ENCODE measurements around the gene PPP3R1. TPM values are rescaled to one million over a fixed set of nuclear protein-coding genes. Genes with fewer than 3 reads are reported as not detected.
A peak's percentile ranks its signal among the peaks of the same experiment; 100 is the strongest.

Gene PPP3R1
- polyA plus RNA-seq, 1 donor from 2014 or later: 1.7 TPM

GRCh38 chr2:68196120-68196716, 56.1 kb downstream of the PPP3R1 start:
- Mint-ChIP-seq H3K4me3 (peak overlapping the region in 1 of 4 donors; percentile 10), H3K4me1 (peaks cover 46 to 55% (median 50%) of the 10 kb centered on the region in 3 donors), H3K27ac (peak overlapping the region in 1 of 3 donors; percentile 14), H3K36me3 (no peaks in the 10 kb centered on the region), H3K27me3 (no peaks in the 10 kb centered on the region), H3K9me3 (no peaks in the 10 kb centered on the region)

DNA sequence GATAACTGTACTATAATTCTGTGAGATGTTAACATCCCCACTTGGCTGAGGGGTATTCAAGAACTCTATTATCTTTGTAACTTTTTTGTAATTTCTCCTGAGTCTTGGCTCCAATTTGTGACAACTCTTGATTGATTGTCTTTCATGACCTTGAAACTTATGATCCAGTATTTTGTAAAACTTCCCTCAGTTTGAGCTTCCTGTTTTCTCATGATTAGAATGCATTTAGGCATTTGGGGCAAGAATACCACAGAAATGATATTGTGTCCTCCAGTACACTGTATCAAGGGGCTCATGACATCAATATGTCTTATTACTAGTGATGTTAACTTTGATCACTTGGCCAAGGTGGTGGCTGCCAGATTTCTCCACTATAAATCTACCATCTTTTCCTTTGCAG, 57.2 kb downstream of the PPP3R1 start:
- Mint-ChIP-seq H3K36me3 (no peaks in the 10 kb centered on the region), H3K4me3 (no peak overlapping the region), H3K4me1 (peaks cover 44 to 54% (median 48%) of the 10 kb centered on the region in 3 donors), H3K9me3 (no peaks in the 10 kb centered on the region), H3K27ac (no peak overlapping the region), H3K27me3 (no peaks in the 10 kb centered on the region)

DNA sequence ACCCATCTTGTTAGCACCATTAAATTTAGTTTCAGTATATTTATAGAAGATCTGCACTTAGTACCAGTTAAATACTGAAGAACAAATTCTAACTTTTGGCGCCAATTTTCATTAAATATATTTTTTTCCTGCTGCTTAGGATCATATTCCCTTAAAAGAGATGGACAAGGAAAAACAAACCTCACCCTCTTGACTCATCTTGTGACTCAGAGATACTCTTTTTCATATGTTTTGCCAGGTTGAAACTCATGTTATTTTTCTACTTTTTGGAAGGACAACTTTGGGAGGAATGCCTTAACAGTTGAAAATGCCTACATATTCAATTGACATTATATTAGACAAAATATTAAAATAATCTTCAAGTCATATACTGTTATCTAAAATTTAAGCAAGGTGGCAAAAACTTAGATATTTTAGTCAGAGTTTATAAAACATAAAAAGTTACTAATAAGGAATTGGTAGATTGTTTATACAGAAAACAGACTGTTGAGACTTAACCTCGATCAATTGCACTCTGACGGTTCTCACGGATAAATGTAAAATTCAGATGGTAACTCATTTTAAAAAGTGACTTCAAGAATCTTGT, 58.5 kb downstream of the PPP3R1 start:
- Mint-ChIP-seq H3K36me3 (no peaks in the 10 kb centered on the region), H3K9me3 (no peaks in the 10 kb centered on the region), H3K4me1 (peaks cover 42 to 48% (median 44%) of the 10 kb centered on the region in 3 donors), H3K4me3 (no peak overlapping the region), H3K27ac (no peak overlapping the region), H3K27me3 (no peaks in the 10 kb centered on the region)

DNA sequence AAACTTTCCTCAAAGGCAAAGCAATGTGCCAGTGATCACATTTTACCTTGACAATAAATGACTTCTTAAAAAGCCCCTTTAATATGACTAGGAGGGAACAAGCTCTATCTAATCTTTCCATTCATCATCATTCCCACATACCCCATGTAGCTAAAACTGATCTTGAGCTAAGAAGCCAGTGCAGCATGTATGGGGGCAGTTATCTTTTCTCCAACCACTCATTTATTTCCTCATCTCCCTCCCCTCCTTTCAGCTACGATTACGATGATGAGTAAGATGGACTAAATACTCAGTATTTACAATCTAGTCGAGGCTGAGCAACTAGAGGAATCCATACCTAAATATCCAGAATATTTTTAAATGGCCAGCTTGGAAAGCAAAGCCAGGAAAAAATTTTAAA, 59.2 kb downstream of the PPP3R1 start:
- no peaks in the 10 kb centered on the region for H3K36me3 Mint-ChIP-seq
- H3K9me3 Mint-ChIP-seq: no peaks in the 10 kb centered on the region
- H3K4me1 Mint-ChIP-seq: peaks cover 45 to 50% (median 47%) of the 10 kb centered on the region in 3 donors
- no peaks in the 10 kb centered on the region for H3K27me3 Mint-ChIP-seq
- H3K4me3 Mint-ChIP-seq: no peak overlapping the region
- H3K27ac Mint-ChIP-seq: no peak overlapping the region

GRCh38 chr2:68190991-68191731, 61.2 kb downstream of the PPP3R1 start:
- Mint-ChIP-seq H3K27ac (peak overlapping the region; percentile 60 to 78 (median 67)), H3K27me3 (no peaks in the 10 kb centered on the region), H3K9me3 (no peaks in the 10 kb centered on the region), H3K4me3 (no peak overlapping the region), H3K36me3 (peaks cover 2% of the 10 kb centered on the region), H3K4me1 (peaks cover 42 to 47% (median 42%) of the 10 kb centered on the region in 3 donors)

DNA sequence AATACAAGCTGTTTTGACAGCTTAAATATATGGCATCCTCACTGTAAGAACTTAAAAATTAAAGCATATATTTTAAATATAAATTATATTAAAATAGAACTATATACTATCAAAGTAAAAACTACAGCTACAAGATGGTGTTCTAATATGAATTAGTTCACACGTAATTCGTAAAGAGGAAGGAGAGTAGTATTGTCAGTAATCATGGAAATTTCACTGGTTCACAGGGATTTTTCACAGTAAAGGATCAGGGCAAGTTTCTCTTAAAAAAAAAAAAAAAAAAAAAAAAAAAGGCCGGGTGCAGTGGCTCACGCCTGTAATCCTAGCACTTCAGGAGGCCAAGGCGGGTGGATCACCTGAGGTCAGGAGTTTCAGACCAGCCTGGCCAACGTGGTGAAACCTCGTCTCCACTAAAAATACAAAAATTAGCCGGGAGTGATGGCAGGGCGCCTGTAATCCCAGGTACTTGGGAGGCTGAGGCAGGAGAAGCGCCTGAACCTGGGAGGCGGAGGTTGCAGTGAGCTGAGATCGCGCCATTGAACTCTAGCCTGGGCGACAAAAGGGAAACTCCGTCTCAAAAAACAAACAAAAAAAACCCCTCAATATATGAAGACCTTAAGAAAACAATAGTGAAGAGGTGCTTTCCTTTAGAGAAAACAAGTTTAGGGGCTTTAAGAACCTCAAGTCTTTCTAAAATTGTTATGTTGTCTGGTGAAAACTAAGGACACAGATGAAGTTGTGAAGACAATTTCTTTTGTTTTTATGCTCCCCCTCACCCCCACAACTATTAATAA, 62.1 kb downstream of the PPP3R1 start:
- Mint-ChIP-seq H3K27ac (peak overlapping the region; percentile 57 to 78 (median 60)), H3K4me1 (peaks cover 40 to 45% (median 41%) of the 10 kb centered on the region in 3 donors), H3K4me3 (peak overlapping the region in 2 of 4 donors; percentile 39 to 62), H3K9me3 (no peaks in the 10 kb centered on the region), H3K36me3 (peaks cover 2% of the 10 kb centered on the region), H3K27me3 (no peaks in the 10 kb centered on the region)

- peaks cover 2% of the 10 kb centered on the region for H3K36me3 Mint-ChIP-seq
- H3K27me3 Mint-ChIP-seq: no peaks in the 10 kb centered on the region
- H3K9me3 Mint-ChIP-seq: no peaks in the 10 kb centered on the region
- H3K4me3 Mint-ChIP-seq: peak overlapping the region in 1 of 4 donors; percentile 63
- peaks cover 41 to 46% (median 45%) of the 10 kb centered on the region in 3 donors for H3K4me1 Mint-ChIP-seq
- no peak overlapping the region for H3K27ac Mint-ChIP-seq
Measured at GRCh38 chr2:68188831-68189230, 63.5 kb downstream of the PPP3R1 start.

DNA sequence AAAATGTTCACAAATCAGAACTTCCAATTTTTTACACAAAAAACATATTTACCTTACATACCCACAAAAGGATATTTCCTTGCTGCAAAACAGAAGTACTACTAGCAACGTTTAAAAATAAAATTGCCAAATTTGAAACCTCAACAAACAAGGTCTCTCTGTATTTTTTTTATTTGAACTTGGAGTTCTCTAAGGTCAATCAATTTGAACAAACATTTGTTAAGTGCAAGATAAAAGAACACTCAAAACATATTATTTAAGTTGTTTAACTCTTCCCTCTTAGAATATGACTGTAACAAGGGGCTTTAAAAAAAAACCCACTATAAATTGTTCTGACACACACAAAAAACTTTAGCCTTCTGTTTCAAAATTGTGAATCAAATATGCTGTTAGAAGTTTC, 65.0 kb downstream of the PPP3R1 start:
- H3K4me1 Mint-ChIP-seq: peaks cover 35 to 37% (median 35%) of the 10 kb centered on the region in 3 donors
- H3K36me3 Mint-ChIP-seq: peaks cover 2% of the 10 kb centered on the region
- H3K27me3 Mint-ChIP-seq: no peaks in the 10 kb centered on the region
- no peaks in the 10 kb centered on the region for H3K9me3 Mint-ChIP-seq
- H3K4me3 Mint-ChIP-seq: no peak overlapping the region
- H3K27ac Mint-ChIP-seq: peak overlapping the region in 1 of 3 donors; percentile 27

GRCh38 chr2:68185541-68186164, 66.7 kb downstream of the PPP3R1 start:
- Mint-ChIP-seq H3K4me1 (peaks cover 24 to 31% (median 25%) of the 10 kb centered on the region in 3 donors), H3K4me3 (no peak overlapping the region), H3K36me3 (peaks cover 3% of the 10 kb centered on the region), H3K27ac (peak overlapping the region in 1 of 3 donors; percentile 68), H3K27me3 (no peaks in the 10 kb centered on the region), H3K9me3 (no peaks in the 10 kb centered on the region)

- H3K9me3 Mint-ChIP-seq: no peaks in the 10 kb centered on the region
- H3K36me3 Mint-ChIP-seq: peaks cover 3% of the 10 kb centered on the region
- peaks cover 10 to 22% (median 15%) of the 10 kb centered on the region in 3 donors for H3K4me1 Mint-ChIP-seq
- H3K27me3 Mint-ChIP-seq: no peaks in the 10 kb centered on the region
- no peak overlapping the region for H3K27ac Mint-ChIP-seq
- no peak overlapping the region for H3K4me3 Mint-ChIP-seq
Measured at GRCh38 chr2:68182902-68183301, 69.4 kb downstream of the PPP3R1 start.

- peaks cover 15 to 20% (median 16%) of the 10 kb centered on the region in 3 donors for H3K4me1 Mint-ChIP-seq
- H3K27me3 Mint-ChIP-seq: no peaks in the 10 kb centered on the region
- peaks cover 4% of the 10 kb centered on the region for H3K36me3 Mint-ChIP-seq
- no peaks in the 10 kb centered on the region for H3K9me3 Mint-ChIP-seq
- no peak overlapping the region for H3K4me3 Mint-ChIP-seq
- peak overlapping the region in 1 of 3 donors; percentile 32 for H3K27ac Mint-ChIP-seq
Measured at GRCh38 chr2:68178954-68179627, 73.2 kb downstream of the PPP3R1 start.

DNA sequence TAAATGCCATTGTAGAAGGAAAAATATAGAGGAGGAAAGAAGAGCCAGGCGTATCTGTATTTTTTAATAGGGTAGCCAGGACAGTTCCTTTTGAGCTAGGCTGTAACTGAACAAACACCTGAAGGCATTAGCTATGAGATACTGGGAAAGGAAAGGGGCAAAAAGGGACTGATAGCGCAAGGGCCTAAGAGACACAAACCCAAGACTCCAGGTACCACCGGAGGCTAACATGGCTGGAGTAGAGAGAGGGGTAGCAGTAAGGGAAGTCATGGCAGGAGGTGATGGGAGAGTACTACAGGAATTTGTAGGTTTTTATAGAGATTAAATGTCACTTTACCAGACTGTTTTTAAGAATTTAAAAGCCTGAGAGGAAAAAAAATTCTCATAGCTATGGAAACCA, 73.9 kb downstream of the PPP3R1 start:
- Mint-ChIP-seq H3K27me3 (no peaks in the 10 kb centered on the region), H3K36me3 (peaks cover 4% of the 10 kb centered on the region), H3K4me1 (peaks cover 17 to 20% (median 20%) of the 10 kb centered on the region in 3 donors), H3K4me3 (no peak overlapping the region), H3K9me3 (no peaks in the 10 kb centered on the region), H3K27ac (peak overlapping the region in 1 of 3 donors; percentile 76)

DNA sequence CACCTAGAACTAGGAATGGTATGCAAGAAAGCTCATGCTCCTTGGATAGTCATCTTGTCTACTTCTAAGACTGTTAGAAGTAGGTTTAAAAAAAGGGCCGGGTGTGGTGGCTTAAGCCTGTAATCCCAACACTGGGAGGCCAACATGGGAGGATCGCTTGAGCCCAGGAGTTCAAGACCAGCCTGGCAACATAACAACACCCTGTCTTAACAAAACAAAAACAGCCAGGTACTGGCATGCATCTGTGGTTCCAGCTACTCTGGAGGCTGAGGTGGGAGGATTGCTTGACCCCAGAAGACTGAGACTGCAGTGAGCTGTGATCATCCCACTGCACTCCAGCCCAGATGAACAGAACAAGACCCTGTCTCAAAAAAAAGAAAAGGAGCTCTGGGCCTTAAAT, 74.8 kb downstream of the PPP3R1 start:
- Mint-ChIP-seq H3K27ac (peak overlapping the region in 1 of 3 donors; percentile 81), H3K36me3 (peaks cover 5% of the 10 kb centered on the region), H3K27me3 (no peaks in the 10 kb centered on the region), H3K4me3 (peak overlapping the region in 1 of 4 donors; percentile 78), H3K4me1 (peaks cover 23 to 28% (median 25%) of the 10 kb centered on the region in 3 donors), H3K9me3 (no peaks in the 10 kb centered on the region)

DNA sequence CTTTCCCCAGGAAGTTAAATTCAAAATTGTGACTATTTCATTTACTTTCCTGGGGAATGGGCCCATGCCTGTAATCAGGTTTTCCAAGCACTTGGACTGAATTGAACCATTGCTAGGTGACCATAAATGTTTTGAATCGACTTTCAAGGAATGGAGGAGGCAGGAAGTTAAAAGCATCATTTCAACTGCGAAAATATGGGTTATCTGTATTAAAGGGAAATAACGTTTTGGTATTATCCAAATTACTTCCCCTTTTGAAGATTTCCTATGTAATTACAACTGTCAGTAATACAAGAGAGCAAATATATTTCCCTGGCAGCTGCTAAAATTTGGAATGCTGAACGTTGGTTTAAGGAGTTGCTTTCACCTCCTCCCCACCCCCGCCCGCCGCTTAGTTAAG, 75.7 kb downstream of the PPP3R1 start:
- H3K9me3 Mint-ChIP-seq: no peaks in the 10 kb centered on the region
- peaks cover 23 to 27% (median 25%) of the 10 kb centered on the region in 3 donors for H3K4me1 Mint-ChIP-seq
- H3K27me3 Mint-ChIP-seq: no peaks in the 10 kb centered on the region
- H3K36me3 Mint-ChIP-seq: peaks cover 5% of the 10 kb centered on the region
- H3K27ac Mint-ChIP-seq: peak overlapping the region in 2 of 3 donors; percentile 9 to 31
- H3K4me3 Mint-ChIP-seq: no peak overlapping the region

All from IgD-negative memory B cell (primary cell).